Measurements from ENCODE around the gene IL23R.
"Not testable (repeated sequence)": the region's sequence is repeated elsewhere in the genome, so short reads cannot be mapped to it uniquely, and the experiment has no call there.

The IL23R gene

GRCh38 chr1:67138813-67139499 is 27.3 kb upstream of the IL23R start:
- H2BK5ac ChIP-seq (ENCODE audit: low read depth, low read length, poor library complexity, severe bottlenecking), result no peak overlapping the region
- peaks cover 4% of the 10 kb centered on the region for H3K4me1 ChIP-seq (ENCODE audit: control insufficient read depth, insufficient read depth, low read depth, low read length)
- no peak overlapping the region for H3K23ac ChIP-seq (ENCODE audit: low read length in 2 of 2)
- H3K9me3 ChIP-seq (ENCODE audit: control insufficient read depth, low read length), result no peaks in the 10 kb centered on the region
- no peak overlapping the region for H3K4me3 ChIP-seq (ENCODE audit: insufficient read depth in 1 of 2, low read depth in 1 of 2, low read length in 2 of 2)
- H2AK5ac ChIP-seq (ENCODE audit: low read length, severe bottlenecking), result no peak overlapping the region
- no peak overlapping the region for H3K4me2 ChIP-seq (ENCODE audit: low read length, poor library complexity, severe bottlenecking)
- H3K9ac ChIP-seq (ENCODE audit: low read length), result no peak overlapping the region
- 82% methylated on average over 2 of the region's 3 CpGs for WGBS
- H3K14ac ChIP-seq (ENCODE audit: low read length in 2 of 2), result no peak overlapping the region
- H3K4ac ChIP-seq (ENCODE audit: low read depth in 1 of 2, low read length in 2 of 2), result no peak overlapping the region
- no peak overlapping the region for H2BK12ac ChIP-seq (ENCODE audit: low read length in 2 of 2)
- H3K27ac ChIP-seq (ENCODE audit: low read length, poor library complexity, severe bottlenecking), result no peak overlapping the region
- no peak overlapping the region for H4K91ac ChIP-seq (ENCODE audit: low read length)
- H2AFZ ChIP-seq (ENCODE audit: low read depth, low read length), result no peak overlapping the region
- no peak overlapping the region for H2BK120ac ChIP-seq (ENCODE audit: low read depth, low read length)
- DNase-seq, result no peak
- H3K27me3 ChIP-seq (ENCODE audit: control insufficient read depth in 1 of 2, insufficient read depth in 1 of 2, low read length in 2 of 2), result no peaks in the 10 kb centered on the region
- no peaks in the 10 kb centered on the region for H3K79me1 ChIP-seq (replicated peaks; ENCODE audit: low read length, poor library complexity, severe bottlenecking)
- H4K8ac ChIP-seq (ENCODE audit: low read length), result no peak overlapping the region
- H3K18ac ChIP-seq (ENCODE audit: low read depth in 1 of 2, low read length in 2 of 2), result no peak overlapping the region
- H2BK15ac ChIP-seq (ENCODE audit: low read depth, poor library complexity, severe bottlenecking), result no peak overlapping the region
- no peaks in the 10 kb centered on the region for H3K36me3 ChIP-seq (ENCODE audit: control insufficient read depth in 1 of 2, insufficient read depth in 2 of 2, low read depth in 1 of 2, low read length in 2 of 2)

- Histone ChIP-seq H3K27me3 (ENCODE audit: control insufficient read depth in 1 of 2, insufficient read depth in 1 of 2, low read length in 2 of 2) (no peaks in the 10 kb centered on the region), H3K9me3 (ENCODE audit: control insufficient read depth, low read length) (no peaks in the 10 kb centered on the region), H2BK12ac (ENCODE audit: low read length in 2 of 2) (no peak overlapping the region), H2BK120ac (ENCODE audit: low read depth, low read length) (no peak overlapping the region), H2AFZ (ENCODE audit: low read depth, low read length) (no peak overlapping the region), H2BK5ac (ENCODE audit: low read depth, low read length, poor library complexity, severe bottlenecking) (no peak overlapping the region), H3K27ac (ENCODE audit: low read length, poor library complexity, severe bottlenecking) (no peak overlapping the region), H3K4me2 (ENCODE audit: low read length, poor library complexity, severe bottlenecking) (no peak overlapping the region), H2BK15ac (ENCODE audit: low read depth, poor library complexity, severe bottlenecking) (no peak overlapping the region), H3K4ac (ENCODE audit: low read depth in 1 of 2, low read length in 2 of 2) (no peak overlapping the region), H3K36me3 (ENCODE audit: control insufficient read depth in 1 of 2, insufficient read depth in 2 of 2, low read depth in 1 of 2, low read length in 2 of 2) (no peaks in the 10 kb centered on the region), H4K8ac (ENCODE audit: low read length) (no peak overlapping the region), H3K4me1 (ENCODE audit: control insufficient read depth, insufficient read depth, low read depth, low read length) (no peaks in the 10 kb centered on the region), H3K9ac (ENCODE audit: low read length) (no peak overlapping the region), H4K91ac (ENCODE audit: low read length) (no peak overlapping the region), H3K18ac (ENCODE audit: low read depth in 1 of 2, low read length in 2 of 2) (no peak overlapping the region), H3K14ac (ENCODE audit: low read length in 2 of 2) (no peak overlapping the region), H2AK5ac (ENCODE audit: low read length, severe bottlenecking) (no peak overlapping the region), H3K23ac (ENCODE audit: low read length in 2 of 2) (no peak overlapping the region), H3K4me3 (ENCODE audit: insufficient read depth in 1 of 2, low read depth in 1 of 2, low read length in 2 of 2) (no peak overlapping the region), H3K79me1 (replicated peaks; ENCODE audit: low read length, poor library complexity, severe bottlenecking) (no peaks in the 10 kb centered on the region)
- no CpG with 5 or more reads among the region's 2 CpGs for WGBS
- no peak for DNase-seq
Observed at GRCh38 chr1:67140460-67140859, 25.8 kb upstream of the IL23R start.

- H3K9me3 ChIP-seq (ENCODE audit: control insufficient read depth, low read length); H2BK120ac ChIP-seq (ENCODE audit: low read depth, low read length); H3K4me3 ChIP-seq (ENCODE audit: insufficient read depth in 1 of 2, low read depth in 1 of 2, low read length in 2 of 2); H3K27me3 ChIP-seq (ENCODE audit: control insufficient read depth in 1 of 2, insufficient read depth in 1 of 2, low read length in 2 of 2); H3K18ac ChIP-seq (ENCODE audit: low read depth in 1 of 2, low read length in 2 of 2); H3K14ac ChIP-seq (ENCODE audit: low read length in 2 of 2); H2BK15ac ChIP-seq (ENCODE audit: low read depth, poor library complexity, severe bottlenecking); H3K79me1 ChIP-seq (replicated peaks; ENCODE audit: low read length, poor library complexity, severe bottlenecking); H3K4ac ChIP-seq (ENCODE audit: low read depth in 1 of 2, low read length in 2 of 2); H2AFZ ChIP-seq (ENCODE audit: low read depth, low read length); H3K4me2 ChIP-seq (ENCODE audit: low read length, poor library complexity, severe bottlenecking); DNase-seq; H2BK12ac ChIP-seq (ENCODE audit: low read length in 2 of 2); H4K91ac ChIP-seq (ENCODE audit: low read length); H4K8ac ChIP-seq (ENCODE audit: low read length); H3K9ac ChIP-seq (ENCODE audit: low read length); H3K23ac ChIP-seq (ENCODE audit: low read length in 2 of 2); H3K27ac ChIP-seq (ENCODE audit: low read length, poor library complexity, severe bottlenecking); H2AK5ac ChIP-seq (ENCODE audit: low read length, severe bottlenecking); H3K36me3 ChIP-seq (ENCODE audit: control insufficient read depth in 1 of 2, insufficient read depth in 2 of 2, low read depth in 1 of 2, low read length in 2 of 2); H2BK5ac ChIP-seq (ENCODE audit: low read depth, low read length, poor library complexity, severe bottlenecking); H3K4me1 ChIP-seq (ENCODE audit: control insufficient read depth, insufficient read depth, low read depth, low read length): not testable (repeated sequence)
- WGBS, result 77% methylated on average over 2 of the region's 3 CpGs
Observed at GRCh38 chr1:67141832-67142231, 24.4 kb upstream of the IL23R start.

DNA sequence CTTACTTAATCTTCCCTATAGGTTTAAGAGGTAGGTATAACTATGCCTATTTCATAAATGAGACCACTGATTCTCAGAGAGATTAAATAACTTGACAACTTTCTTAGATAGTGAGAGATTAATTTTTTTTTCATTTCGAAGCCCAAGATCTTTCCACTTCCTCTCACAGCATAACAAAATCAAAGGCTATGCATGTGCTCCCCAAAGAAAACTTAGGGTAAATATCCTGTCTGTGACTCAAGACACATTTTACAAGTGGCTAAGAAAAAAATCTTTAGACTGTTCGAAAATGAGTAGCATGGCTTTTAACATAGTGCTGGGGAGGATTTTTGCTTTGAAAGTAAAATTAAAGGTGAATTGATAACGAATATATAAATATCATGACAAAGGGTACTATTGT is 23.3 kb upstream of the IL23R start:
- Histone ChIP-seq H4K91ac (ENCODE audit: low read length) (no peak overlapping the region), H3K4me2 (ENCODE audit: low read length, poor library complexity, severe bottlenecking) (no peak overlapping the region), H3K27ac (ENCODE audit: low read length, poor library complexity, severe bottlenecking) (no peak overlapping the region), H3K9me3 (ENCODE audit: control insufficient read depth, low read length) (no peaks in the 10 kb centered on the region), H3K23ac (ENCODE audit: low read length in 2 of 2) (no peak overlapping the region), H2BK120ac (ENCODE audit: low read depth, low read length) (no peak overlapping the region), H3K36me3 (ENCODE audit: control insufficient read depth in 1 of 2, insufficient read depth in 2 of 2, low read depth in 1 of 2, low read length in 2 of 2) (no peaks in the 10 kb centered on the region), H2AFZ (ENCODE audit: low read depth, low read length) (no peak overlapping the region), H2BK12ac (ENCODE audit: low read length in 2 of 2) (no peak overlapping the region), H4K8ac (ENCODE audit: low read length) (no peak overlapping the region), H3K14ac (ENCODE audit: low read length in 2 of 2) (no peak overlapping the region), H3K4me1 (ENCODE audit: control insufficient read depth, insufficient read depth, low read depth, low read length) (no peaks in the 10 kb centered on the region), H3K27me3 (ENCODE audit: control insufficient read depth in 1 of 2, insufficient read depth in 1 of 2, low read length in 2 of 2) (no peaks in the 10 kb centered on the region), H3K4me3 (ENCODE audit: insufficient read depth in 1 of 2, low read depth in 1 of 2, low read length in 2 of 2) (no peak overlapping the region), H3K79me1 (replicated peaks; ENCODE audit: low read length, poor library complexity, severe bottlenecking) (no peaks in the 10 kb centered on the region), H2BK5ac (ENCODE audit: low read depth, low read length, poor library complexity, severe bottlenecking) (no peak overlapping the region), H3K18ac (ENCODE audit: low read depth in 1 of 2, low read length in 2 of 2) (no peak overlapping the region), H3K4ac (ENCODE audit: low read depth in 1 of 2, low read length in 2 of 2) (no peak overlapping the region), H2BK15ac (ENCODE audit: low read depth, poor library complexity, severe bottlenecking) (no peak overlapping the region), H3K9ac (ENCODE audit: low read length) (no peak overlapping the region), H2AK5ac (ENCODE audit: low read length, severe bottlenecking) (no peak overlapping the region)
- DNase-seq, result no peak
- WGBS, result 94% methylated on average over 2 of the region's 3 CpGs

Data from mesenchymal stem cell (in vitro differentiated cells and primary cell).